NCI-H128 (cell line): ENCODE measurements around the gene TMEM109.

ENCODE experiments used
- DNase-seq: peaks from one replicate; lab custom pipeline; 2025; ENCODE audit not compliant: unreplicated experiment; lab: John Stamatoyannopoulos, UW

TMEM109 gene

GRCh38 chr11:60913793-60914632, at the start of gene TMEM109:
Gene TMEM109 (plus strand): TSS chr11:60914158. CDS start chr11:60919694, 5,536 bp downstream.
- DNase-seq: peak; percentile 94

GRCh38 chr11:60864856-60865513, 49.0 kb upstream of the TMEM109 start:
- no peak for DNase-seq

GRCh38 chr11:60866911-60867870, 46.8 kb upstream of the TMEM109 start, which contains the start of gene ZP1:
Gene ZP1 (plus strand): TSS chr11:60867542. CDS start chr11:60867562, 20 bp downstream.
- no peak for DNase-seq

GRCh38 chr11:60867871-60868681, 45.9 kb upstream of the TMEM109 start:
- DNase-seq: no peak

- DNase-seq: no peak
These were observed 45.1 kb upstream of the TMEM109 start for GRCh38 chr11:60868682-60869450.

DNA sequence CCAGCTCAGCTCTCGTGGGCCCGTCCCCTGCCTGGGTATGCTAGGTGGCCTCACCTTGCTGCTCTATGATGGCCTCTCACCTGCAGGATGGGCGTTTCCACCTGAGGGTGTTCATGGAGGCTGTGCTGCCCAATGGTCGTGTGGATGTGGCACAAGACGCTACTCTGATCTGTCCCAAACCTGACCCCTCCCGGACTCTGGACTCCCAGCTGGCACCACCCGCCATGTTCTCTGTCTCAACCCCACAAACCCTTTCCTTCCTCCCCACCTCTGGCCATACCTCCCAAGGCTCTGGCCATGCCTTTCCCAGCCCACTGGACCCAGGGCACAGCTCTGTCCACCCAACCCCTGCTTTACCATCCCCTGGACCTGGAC, 44.5 kb upstream of the TMEM109 start:
- DNase-seq: no peak

DNA sequence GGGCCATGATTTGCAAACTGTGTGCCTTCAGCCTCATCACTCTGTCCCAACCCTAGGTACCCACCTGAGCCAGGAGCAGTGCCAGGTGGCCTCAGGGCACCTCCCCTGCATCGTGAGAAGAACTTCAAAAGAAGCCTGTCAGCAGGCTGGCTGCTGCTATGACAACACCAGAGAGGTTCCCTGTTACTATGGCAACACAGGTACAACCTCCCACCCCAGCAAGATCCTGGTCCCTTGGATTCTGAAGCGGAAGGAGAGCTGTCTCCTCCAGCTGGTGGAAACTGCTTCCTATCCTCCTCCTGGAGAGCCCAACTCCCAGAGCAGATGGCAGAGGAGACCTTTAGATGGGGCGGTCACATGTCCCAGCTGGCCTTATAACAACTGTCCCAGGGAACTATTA, 43.7 kb upstream of the TMEM109 start:
- no peak for DNase-seq

GRCh38 chr11:60870733-60871377, 43.1 kb upstream of the TMEM109 start:
- no peak for DNase-seq

GRCh38 chr11:60871378-60872061, 42.4 kb upstream of the TMEM109 start:
- DNase-seq: no peak

GRCh38 chr11:60872124-60872960, 41.6 kb upstream of the TMEM109 start:
- no peak for DNase-seq

- DNase-seq: no peak
These were observed 40.9 kb upstream of the TMEM109 start for GRCh38 chr11:60872961-60873524.

DNA sequence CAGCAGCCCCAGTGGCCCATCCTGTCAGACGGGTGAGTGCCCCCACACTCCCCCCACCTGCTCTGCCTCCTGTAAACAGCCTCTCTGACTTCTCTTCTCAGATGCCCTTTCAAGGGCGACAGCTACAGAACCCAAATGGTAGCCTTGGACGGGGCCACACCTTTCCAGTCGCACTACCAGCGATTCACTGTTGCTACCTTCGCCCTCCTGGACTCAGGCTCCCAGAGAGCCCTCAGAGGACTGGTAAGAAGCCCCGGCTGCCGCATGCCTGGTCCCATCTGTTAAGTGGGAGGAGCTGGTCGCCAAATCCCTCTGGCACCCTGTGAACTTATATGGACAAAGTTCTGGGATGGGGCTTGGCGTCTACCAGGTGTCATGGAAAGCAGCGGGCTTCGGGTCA, 40.4 kb upstream of the TMEM109 start:
- DNase-seq: no peak

DNA sequence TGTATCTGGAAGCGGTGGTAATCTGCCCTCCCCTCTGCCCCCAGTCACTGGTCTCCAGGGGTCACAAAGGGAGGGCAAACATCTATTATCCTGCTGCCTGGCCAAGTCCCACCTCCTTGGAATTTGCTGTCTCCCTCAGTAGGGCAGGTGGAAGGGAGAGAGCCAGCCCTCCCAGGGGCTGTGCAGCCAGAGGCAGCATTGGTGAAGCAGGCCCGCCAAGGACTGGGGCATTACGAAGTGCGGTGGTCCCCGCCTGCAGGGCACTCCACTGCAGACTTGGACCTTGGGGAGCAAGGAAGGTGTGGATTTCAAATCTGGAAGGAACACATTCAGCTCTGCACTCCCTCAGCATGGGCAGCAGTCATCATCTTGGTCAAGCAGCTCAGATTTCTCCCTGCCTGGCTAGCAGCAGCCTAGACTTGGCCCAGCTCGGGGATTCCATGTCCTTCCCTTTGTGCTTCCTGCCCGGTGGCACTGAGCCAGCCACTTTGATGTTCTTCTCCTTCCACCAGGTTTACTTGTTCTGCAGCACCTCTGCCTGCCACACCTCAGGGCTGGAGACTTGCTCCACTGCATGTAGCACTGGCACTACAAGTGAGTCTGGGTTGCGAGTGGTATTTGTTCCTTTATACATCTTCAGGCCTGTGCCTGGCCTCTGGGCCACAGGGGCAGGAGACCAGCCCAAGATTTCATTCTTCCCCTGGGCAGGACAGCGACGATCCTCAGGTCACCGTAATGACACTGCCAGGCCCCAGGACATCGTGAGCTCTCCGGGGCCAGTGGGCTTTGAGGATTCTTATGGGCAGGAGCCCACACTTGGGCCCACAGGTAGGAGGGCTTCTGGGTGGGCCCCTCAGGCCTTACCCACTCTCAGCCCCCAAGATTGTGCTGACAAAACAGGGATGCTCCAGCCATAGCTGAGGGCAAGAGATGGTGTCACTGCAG, 39.3 kb upstream of the TMEM109 start:
- no peak for DNase-seq

- DNase-seq: no peak
These were observed 38.4 kb upstream of the TMEM109 start for GRCh38 chr11:60875366-60876167.

GRCh38 chr11:60876168-60876485, 37.8 kb upstream of the TMEM109 start:
- DNase-seq: no peak
